GM12874 (cell line): ENCODE data around the gene ZFAND3.

Experiments
- CTCF ChIP-seq: IDR thresholded peaks from 2 replicates; pipeline ENCODE4 v1.5.1; 2011; ENCODE audit warnings: low read depth, mild to moderate bottlenecking, control low read depth, low read length, moderate library complexity; ENCODE audit not compliant: insufficient read depth

ZFAND3 gene

GRCh38 chr6:38095054-38095453, 275.5 kb downstream of the ZFAND3 start:
- no peak for TF ChIP-seq CTCF

GRCh38 chr6:38099221-38099620, 279.7 kb downstream of the ZFAND3 start:
- no peak for TF ChIP-seq CTCF

- no peak for TF ChIP-seq CTCF
Measured at GRCh38 chr6:38100380-38100779, 280.9 kb downstream of the ZFAND3 start.

GRCh38 chr6:38103921-38104320, 284.4 kb downstream of the ZFAND3 start:
- TF ChIP-seq CTCF: no peak

- no peak for TF ChIP-seq CTCF
Measured at GRCh38 chr6:38105066-38105465, 285.5 kb downstream of the ZFAND3 start.

GRCh38 chr6:38107073-38107472, 287.5 kb downstream of the ZFAND3 start:
- TF ChIP-seq CTCF: no peak

GRCh38 chr6:38110481-38110971, 291.0 kb downstream of the ZFAND3 start:
- TF ChIP-seq CTCF: no peak

- TF ChIP-seq CTCF: no peak
Measured at GRCh38 chr6:38112181-38112580, 292.7 kb downstream of the ZFAND3 start.
